ENCODE data around the gene PDZD4.

The PDZD4 gene

GRCh38 chrX:153867671-153868070 lies 37.3 kb upstream of the PDZD4 start:
- no peak for DNase-seq

GRCh38 chrX:153867139-153867538 lies 36.8 kb upstream of the PDZD4 start:
- DNase-seq: no peak

- DNase-seq: no peak
Measured at GRCh38 chrX:153866302-153867019, 36.1 kb upstream of the PDZD4 start.

GRCh38 chrX:153865685-153866084 lies 35.3 kb upstream of the PDZD4 start:
- no peak for DNase-seq

GRCh38 chrX:153865321-153865580 lies 34.9 kb upstream of the PDZD4 start:
- no peak for DNase-seq

GRCh38 chrX:153864561-153865320 lies 34.4 kb upstream of the PDZD4 start:
- DNase-seq: no peak

GRCh38 chrX:153864101-153864500 lies 33.8 kb upstream of the PDZD4 start:
- no peak for DNase-seq

GRCh38 chrX:153863251-153863991 lies 33.1 kb upstream of the PDZD4 start:
- DNase-seq: no peak

- DNase-seq: no peak
Measured at GRCh38 chrX:153862369-153863250, 32.3 kb upstream of the PDZD4 start.

- DNase-seq: no peak
Measured at GRCh38 chrX:153861733-153862310, 31.5 kb upstream of the PDZD4 start.

GRCh38 chrX:153861151-153861550 lies 30.8 kb upstream of the PDZD4 start:
- DNase-seq: no peak

GRCh38 chrX:153857348-153857903 lies 27.1 kb upstream of the PDZD4 start:
- no peak for DNase-seq

GRCh38 chrX:153854702-153855101 lies 24.4 kb upstream of the PDZD4 start:
- DNase-seq: no peak

GRCh38 chrX:153853902-153854267 lies 23.5 kb upstream of the PDZD4 start:
- no peak for DNase-seq

GRCh38 chrX:153853180-153853901 lies 23.0 kb upstream of the PDZD4 start:
- DNase-seq: no peak

- no peak for DNase-seq
Measured at GRCh38 chrX:153851981-153852380, 21.6 kb upstream of the PDZD4 start.

- DNase-seq: no peak
Measured at GRCh38 chrX:153848325-153848724, 18.0 kb upstream of the PDZD4 start.

GRCh38 chrX:153845842-153846241 lies 15.5 kb upstream of the PDZD4 start:
- DNase-seq: no peak

GRCh38 chrX:153845195-153845594 lies 14.9 kb upstream of the PDZD4 start:
- DNase-seq: no peak

GRCh38 chrX:153844509-153845082 lies 14.3 kb upstream of the PDZD4 start:
- no peak for DNase-seq

GRCh38 chrX:153836921-153837320 lies 6.6 kb upstream of the PDZD4 start:
- no peak for DNase-seq
